HG03354 (cell line): Measurements from ENCODE around the gene QRSL1.
"Not testable (repeated sequence)": the region's sequence is repeated elsewhere in the genome, so short reads cannot be mapped to it uniquely, and the experiment has no call there.

Experiments
- ATAC-seq: cut with Tn5 transposase; IDR thresholded peaks from one replicate; pipeline ENCODE4 v1.9.1; 2021; ENCODE audit warnings: mild to moderate bottlenecking; ENCODE audit not compliant: unreplicated experiment, poor library complexity, severe bottlenecking

The QRSL1 gene

GRCh38 chr6:106667022-106667402, 37.6 kb downstream of the QRSL1 start:
- ATAC-seq: no peak

GRCh38 chr6:106670236-106670635, 40.9 kb downstream of the QRSL1 start:
- no peak for ATAC-seq

- no peak for ATAC-seq
These were observed 42.3 kb downstream of the QRSL1 start for GRCh38 chr6:106671651-106672050.

GRCh38 chr6:106674541-106675229, 45.3 kb downstream of the QRSL1 start:
- ATAC-seq: no peak

GRCh38 chr6:106677282-106677681, 47.9 kb downstream of the QRSL1 start:
- no peak for ATAC-seq

- ATAC-seq: no peak
These were observed 54.6 kb downstream of the QRSL1 start for GRCh38 chr6:106684011-106684410.

- ATAC-seq: no peak
These were observed 56.5 kb downstream of the QRSL1 start for GRCh38 chr6:106685833-106686232.

GRCh38 chr6:106688177-106688951, 59.0 kb downstream of the QRSL1 start:
- ATAC-seq: no peak

- ATAC-seq: no peak
These were observed 62.9 kb downstream of the QRSL1 start for GRCh38 chr6:106692112-106692818.

- no peak for ATAC-seq
These were observed 63.4 kb downstream of the QRSL1 start for GRCh38 chr6:106692819-106693208.

GRCh38 chr6:106693418-106693817, 64.0 kb downstream of the QRSL1 start:
- no peak for ATAC-seq

- no peak for ATAC-seq
These were observed 65.0 kb downstream of the QRSL1 start for GRCh38 chr6:106694343-106694742.

- ATAC-seq: no peak
These were observed 71.2 kb downstream of the QRSL1 start for GRCh38 chr6:106700581-106700980.

GRCh38 chr6:106701201-106701600, 71.8 kb downstream of the QRSL1 start:
- ATAC-seq: not testable (repeated sequence)

- peak; percentile 57 for ATAC-seq
These were observed 72.7 kb downstream of the QRSL1 start for GRCh38 chr6:106702046-106702445.

GRCh38 chr6:106702451-106703110, 73.2 kb downstream of the QRSL1 start:
- ATAC-seq: peak; percentile 98

GRCh38 chr6:106704327-106704726, 74.9 kb downstream of the QRSL1 start:
- ATAC-seq: no peak

GRCh38 chr6:106705156-106705555, 75.8 kb downstream of the QRSL1 start:
- no peak for ATAC-seq

GRCh38 chr6:106710580-106710979, 81.2 kb downstream of the QRSL1 start:
- no peak for ATAC-seq

GRCh38 chr6:106714281-106714680, 84.9 kb downstream of the QRSL1 start:
- ATAC-seq: no peak
